Stimulated activated CD4-positive, alpha-beta T cell treated with anti-CD3 and anti-CD28 coated beads, Interleukin-2, amount 100 ng/mL, for 24 hours (primary cell): Measurements from ENCODE around the gene SCYGR2.

Experiments
- DNase-seq, 2 donors: peaks; one replicate each; pipeline ENCODE4 v3.0.0-alpha.2; 2020

The SCYGR2 gene

DNA sequence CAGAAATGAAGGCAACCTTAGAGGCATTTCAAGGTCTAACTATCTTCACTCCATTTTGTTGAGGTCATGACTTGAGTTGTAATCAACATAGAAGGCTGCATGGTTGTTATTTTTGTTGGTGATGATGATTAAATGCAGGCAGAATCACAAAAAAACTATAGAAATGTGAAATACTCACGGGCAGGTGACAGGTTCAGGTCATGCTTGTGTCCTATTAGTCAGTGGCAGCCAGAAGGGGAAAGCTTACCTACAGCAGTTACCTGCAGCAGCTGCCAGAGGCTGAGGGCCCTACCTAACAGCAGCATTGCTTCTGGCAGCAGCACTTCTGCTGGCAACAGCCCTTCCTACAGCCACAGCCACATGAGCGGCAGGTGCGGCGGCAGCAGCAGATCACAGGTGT is 15.6 kb downstream of the SCYGR2 start:
- no peak for DNase-seq

DNA sequence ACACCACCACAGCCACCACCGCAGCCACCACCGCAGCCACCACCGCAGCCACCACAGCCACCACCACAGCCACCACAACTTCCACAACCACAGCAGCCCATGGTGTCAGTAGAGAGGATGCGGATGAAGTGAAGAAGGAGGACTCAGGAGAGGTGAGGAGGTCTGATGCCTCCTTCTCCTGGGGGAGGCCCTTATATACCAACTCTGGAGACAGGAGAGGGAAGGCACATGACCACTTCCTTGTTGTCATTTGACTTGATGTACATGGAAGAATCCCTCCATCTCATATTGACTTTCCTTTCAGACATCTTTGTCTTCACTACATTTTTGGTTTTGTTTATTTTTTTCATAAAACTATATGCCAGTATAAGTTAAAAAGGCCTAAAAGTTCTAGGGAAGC is 16.0 kb downstream of the SCYGR2 start, which contains the start of gene SCYGR3:
Gene SCYGR3, minus strand, starts transcription at position 101 of the 400 bp plus-strand sequence. Its CDS starts 0 bp downstream, at position 101.
- DNase-seq: no peak

DNA sequence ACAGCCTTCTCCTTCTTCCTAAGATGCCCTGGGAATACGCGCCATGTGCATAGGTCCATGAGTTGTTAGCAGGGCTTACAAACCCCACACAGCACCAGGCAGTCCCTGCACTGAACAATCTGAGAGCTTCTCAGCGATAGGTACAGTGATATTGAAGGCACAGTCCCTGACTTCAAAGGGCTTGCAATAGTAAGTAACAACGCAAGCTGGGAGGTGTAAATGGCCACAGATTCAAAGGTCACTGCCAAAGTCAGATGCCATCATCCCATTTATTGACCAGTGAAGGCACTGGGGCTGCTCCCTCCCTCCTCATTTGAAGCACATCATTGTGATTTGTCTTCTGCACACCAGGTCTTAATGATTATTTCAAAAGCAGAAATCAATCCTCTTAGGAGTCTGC is 16.5 kb downstream of the SCYGR2 start:
- no peak for DNase-seq

DNA sequence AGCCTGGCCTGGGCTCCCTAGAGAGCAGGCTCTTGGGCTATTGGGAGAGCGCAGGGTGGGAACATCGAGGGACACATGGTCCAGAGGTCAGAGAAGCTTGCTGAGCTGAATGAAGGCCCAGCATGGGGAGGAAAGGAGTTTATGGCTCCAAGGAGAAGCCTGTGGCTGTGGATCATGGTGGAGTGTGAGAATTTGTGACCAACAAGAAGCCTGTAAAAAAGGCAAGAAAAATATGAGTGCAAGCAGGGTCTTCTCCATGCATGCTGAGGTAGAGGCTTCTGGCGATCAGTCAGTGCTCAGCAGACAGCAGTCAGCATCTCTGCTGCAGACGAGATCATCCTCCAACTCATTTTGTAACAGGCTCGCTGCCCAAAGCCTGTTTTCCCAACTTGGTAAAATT is 17.2 kb downstream of the SCYGR2 start:
- DNase-seq: no peak

DNA sequence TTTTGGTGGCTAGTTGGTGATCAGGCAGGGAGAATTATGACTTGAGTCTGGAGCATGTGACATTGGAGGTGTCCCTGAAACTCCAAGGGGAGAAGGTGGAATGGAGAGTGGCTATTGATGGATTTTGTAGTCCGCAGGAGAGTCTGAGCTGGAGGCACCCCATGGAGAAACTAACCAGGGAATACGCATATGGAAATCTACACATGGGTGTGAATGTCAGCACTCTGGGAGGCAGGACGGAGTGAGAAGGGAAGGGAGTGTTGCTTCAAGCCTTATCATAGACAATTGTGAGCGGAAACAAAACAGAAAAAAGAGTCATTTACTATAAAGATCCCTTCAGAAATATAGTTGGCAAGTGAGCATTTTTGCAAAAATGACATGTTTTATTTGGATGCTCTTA is 17.9 kb downstream of the SCYGR2 start:
- DNase-seq: no peak

DNA sequence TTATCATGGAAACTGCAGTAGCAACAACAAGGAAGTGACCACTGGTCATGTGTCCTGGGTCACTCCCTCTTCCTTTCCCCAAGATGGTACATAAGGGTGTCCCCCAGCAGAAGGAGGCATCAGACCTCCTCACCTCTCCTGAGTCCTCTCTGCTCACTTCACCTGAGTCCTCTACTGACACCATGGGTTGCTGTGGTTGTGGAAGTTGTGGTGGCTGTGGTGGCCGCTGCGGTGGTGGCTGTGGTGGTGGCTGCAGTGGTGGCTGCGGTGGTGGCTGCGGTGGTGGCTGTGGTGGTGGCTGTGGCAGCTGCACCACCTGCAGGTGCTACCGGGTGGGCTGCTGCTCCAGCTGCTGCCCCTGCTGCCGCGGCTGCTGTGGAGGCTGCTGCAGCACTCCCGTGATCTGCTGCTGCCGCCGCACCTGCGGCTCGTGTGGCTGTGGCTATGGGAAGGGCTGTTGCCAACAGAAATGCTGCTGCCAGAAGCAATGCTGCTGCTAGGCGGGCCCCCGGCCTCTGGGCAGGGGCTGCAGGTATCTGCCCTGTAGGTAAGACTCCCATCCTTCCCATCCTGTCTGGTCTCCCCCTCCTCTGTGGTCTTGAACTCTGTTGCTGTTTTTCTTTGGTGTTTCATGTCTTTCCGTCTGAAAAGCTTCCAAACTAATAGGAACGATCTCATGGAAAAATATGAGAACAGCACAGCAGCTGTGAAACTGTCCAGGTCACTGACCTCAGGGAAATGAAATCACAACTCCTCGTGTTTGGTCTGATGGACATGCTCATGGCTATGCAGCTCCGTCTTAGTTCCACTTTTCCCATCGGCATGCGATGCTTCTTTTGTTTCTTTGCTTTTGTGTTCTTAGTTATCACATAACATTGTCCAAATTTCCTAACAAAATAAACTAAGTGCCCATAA is 18.9 kb downstream of the SCYGR2 start, which contains the start of gene SCYGR4:
Gene SCYGR4, plus strand, starts transcription at position 183 of the 915 bp plus-strand sequence. Its CDS starts 0 bp downstream, at position 183.
- DNase-seq: no peak

DNA sequence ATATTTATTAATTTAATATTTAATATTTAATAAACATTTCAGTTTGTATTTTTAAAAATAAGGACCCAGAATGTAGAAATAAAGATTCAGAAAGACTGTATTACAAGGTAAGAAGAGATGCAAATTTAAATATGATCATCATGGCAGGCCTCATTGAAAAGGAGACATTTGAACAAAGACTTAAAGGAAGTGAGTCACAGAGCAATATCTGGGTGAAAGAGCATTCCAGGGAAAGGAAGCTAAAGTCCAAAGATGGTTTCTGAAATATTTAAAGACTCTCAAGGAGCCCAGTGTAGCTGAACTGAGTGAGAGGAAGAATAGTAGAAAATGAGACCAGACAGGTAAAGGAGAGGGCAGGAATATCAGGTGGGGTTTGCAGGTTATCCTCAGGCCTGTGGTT is 24.5 kb downstream of the SCYGR2 start:
- DNase-seq: no peak

DNA sequence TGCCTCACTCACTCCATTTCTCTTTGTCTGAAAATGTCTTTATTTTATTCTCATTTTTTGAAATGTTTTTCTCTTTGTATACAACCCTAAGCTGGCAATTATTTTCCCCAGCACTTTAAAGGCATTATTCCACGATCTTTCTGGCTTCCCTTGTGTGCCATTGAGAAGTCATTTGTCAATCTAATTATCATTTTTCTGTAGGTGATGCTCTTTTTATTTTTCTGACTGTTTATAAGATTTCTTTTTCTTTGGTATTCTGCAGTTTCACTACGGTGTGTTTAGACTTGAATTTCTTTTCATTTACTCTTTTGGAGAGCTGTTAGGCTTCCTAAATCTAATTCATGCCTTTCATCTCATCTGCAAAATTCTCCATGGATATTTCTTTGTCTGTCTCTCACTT is 26.7 kb downstream of the SCYGR2 start:
- no peak for DNase-seq

DNA sequence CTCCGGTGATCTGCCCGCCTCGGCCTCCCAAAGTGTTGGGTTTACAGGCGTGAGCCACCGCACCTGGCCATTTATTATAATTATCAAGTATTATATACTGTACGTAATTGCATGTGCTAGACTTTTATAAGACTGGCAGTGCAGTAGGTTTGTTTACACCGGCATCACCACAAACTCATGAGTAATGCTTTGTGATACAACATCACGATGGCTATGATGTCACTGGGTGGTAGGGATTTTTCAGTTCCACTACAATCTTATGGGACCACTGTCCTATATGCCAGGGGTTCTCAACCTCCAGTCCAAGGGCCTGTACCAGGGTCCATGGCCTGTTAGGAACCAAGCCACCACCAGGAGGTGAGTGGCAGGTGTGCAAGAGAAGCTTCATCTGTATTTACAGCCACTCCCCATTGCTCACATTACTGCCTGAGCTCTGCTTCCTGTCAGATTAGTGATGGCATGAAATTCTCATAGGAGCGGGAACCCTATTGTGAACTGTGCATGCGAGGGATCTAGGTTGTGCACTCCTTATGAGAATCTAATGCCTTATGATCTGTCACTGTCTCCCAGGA is 28.0 kb downstream of the SCYGR2 start:
- no peak for DNase-seq

DNA sequence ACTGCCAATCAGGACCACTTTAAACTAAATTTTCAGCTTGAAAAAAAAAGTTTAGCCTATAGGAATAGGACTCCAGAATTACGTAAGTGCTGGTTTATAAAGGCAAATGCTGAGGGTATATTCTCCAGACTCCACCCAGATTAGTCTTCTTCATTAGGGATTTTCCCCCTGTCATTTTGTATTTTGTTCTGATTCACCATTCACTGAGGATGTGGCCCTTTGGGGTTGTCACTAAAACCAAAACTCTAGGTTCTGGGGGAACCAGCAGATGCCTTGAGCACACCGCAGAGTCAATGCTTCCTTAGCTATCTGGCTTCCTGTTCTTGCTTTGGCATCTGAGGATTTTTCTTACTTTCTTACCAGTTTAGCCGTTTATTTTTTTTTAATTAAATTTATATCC is 29.1 kb downstream of the SCYGR2 start:
- no peak for DNase-seq

DNA sequence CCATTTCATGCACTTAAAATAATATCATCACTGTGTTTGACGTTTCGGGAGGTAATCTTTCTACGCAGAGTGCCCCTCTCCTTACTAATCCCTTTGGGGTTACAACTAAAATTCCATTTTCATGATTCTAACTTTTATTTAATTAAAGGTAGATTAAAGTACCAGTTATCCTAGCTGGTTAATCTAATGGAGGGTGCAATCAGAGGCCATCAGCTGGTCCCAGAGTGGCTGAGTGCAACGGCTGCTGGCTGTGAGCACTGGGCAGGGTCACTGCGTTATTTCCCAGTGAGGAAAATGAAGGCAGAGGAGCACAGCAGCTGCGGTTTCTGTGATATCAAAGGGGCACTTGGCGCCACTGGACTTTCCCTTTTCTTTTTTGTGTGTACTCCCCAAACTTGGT is 30.7 kb downstream of the SCYGR2 start:
- no peak for DNase-seq

DNA sequence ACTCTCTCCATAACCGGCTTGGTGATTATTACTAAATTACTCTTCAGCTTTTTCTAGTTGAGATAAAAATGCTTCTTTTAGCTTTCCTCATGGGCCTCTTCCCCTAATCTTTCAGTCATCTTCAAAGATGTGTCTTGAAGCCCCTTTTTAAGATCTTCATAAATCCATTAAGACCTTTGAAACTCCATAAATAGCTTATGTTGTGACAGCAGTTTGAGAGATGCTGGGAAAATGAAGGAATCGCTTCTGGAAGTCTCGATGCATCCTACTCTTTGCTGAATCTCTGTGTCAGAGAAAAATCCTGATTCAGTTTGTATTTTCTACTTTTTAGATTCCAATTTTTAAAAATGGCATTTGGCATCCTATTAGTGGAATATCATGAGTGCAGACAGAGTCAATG is 31.6 kb downstream of the SCYGR2 start:
- DNase-seq: no peak

DNA sequence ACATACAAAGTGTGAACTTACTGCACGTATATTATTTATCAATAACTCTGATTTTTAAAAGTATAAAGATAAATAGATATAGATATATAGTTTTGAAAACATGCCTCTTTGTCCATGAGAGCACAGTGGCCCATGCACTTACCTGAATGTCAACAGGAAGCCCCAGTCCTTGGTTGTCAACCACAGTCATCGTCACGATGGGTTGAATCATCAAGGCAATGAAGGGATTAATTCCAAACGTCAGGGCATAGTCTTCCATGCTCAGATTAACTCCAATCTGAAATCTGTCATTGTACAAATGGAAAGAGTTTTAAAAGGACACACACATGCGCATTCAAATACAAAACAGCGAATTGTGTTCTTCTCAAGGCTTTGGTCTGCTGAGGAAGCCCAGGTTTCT is 34.1 kb downstream of the SCYGR2 start:
- no peak for DNase-seq

DNA sequence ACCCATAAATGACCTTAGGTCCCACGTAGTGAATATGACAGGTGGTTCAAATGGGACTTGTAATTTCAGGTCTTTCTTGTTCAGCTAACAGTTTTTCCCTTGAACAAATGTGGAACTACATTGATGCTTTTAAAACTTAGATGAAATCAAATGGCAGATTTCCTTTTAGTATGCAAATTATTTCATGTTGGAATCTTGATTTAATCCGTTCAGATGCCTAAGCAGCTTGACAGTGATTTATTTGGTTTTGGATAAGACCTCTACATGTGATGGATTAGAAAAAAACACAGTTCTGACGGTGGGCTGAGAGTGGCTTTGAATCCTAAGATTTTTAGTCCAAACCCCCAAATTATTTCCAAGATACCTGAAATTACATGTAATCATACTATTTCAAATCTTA is 35.5 kb downstream of the SCYGR2 start:
- DNase-seq: no peak

DNA sequence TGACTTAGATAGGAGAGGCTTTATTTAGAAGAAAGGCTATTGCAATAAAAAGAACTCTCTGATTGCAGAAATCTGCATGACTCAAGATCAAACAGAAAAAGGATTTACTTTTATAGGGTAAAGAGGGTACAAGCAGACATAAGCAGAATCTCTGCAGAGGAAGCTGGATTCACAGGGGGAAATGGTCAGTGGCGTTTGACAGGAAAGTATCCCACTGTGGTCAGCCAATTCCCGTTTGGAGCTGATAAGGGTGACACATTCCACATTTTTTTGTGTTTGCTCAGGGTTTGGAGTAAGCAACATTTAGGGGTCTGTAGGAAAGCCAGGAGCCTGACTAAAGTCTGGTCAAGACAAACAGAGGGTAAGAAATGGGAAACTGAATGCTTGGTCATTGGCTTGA is 44.0 kb downstream of the SCYGR2 start:
- no peak for DNase-seq

DNA sequence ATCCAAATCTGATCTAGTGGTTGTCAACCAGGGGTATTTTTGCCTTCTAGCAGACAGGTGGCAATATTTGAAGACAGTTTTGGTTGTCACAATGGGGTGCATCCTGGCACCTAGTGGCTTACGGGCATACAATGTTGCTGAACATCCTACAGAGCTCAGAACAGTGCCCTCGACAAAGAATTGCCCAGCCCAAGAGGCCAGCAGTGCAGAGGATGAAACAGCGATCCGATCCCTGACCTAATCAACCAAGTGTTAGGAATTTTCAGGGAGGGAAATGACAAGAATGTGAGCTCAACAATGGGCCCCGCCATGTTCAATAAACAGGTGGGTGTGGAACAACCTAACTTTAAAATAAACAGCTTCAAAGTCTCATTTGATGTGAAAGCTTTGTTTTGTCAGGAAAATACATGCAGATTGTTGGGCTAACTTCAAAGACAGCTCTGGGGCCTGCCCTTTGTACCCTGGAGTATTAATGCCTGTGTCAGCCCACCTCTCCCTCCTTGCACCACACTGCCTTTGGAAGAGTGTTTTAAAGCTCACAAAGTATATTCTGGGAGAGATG is 45.4 kb downstream of the SCYGR2 start:
- DNase-seq: no peak
